ENCODE results near the gene METTL1.

The METTL1 gene

GRCh38 chr12:57770734-57771133 lies 1.2 kb downstream of the METTL1 start:
- H3K4me3 ChIP-seq (ENCODE audit: low read depth, low read length): peak overlapping the region; percentile 87
- DNase-seq (ENCODE audit: low read depth): no peak
- no peak for TF ChIP-seq POLR2A (IDR thresholded peaks at IDR 0.05; ENCODE audit: extremely low read depth, insufficient read length)
- no peak for TF ChIP-seq MYC (IDR thresholded peaks at IDR 0.05; ENCODE audit: low read depth, low read length)
- no peak for TF ChIP-seq MAX (IDR thresholded peaks at IDR 0.05; ENCODE audit: low read depth, low read length)
- TF ChIP-seq, protein P1, sequence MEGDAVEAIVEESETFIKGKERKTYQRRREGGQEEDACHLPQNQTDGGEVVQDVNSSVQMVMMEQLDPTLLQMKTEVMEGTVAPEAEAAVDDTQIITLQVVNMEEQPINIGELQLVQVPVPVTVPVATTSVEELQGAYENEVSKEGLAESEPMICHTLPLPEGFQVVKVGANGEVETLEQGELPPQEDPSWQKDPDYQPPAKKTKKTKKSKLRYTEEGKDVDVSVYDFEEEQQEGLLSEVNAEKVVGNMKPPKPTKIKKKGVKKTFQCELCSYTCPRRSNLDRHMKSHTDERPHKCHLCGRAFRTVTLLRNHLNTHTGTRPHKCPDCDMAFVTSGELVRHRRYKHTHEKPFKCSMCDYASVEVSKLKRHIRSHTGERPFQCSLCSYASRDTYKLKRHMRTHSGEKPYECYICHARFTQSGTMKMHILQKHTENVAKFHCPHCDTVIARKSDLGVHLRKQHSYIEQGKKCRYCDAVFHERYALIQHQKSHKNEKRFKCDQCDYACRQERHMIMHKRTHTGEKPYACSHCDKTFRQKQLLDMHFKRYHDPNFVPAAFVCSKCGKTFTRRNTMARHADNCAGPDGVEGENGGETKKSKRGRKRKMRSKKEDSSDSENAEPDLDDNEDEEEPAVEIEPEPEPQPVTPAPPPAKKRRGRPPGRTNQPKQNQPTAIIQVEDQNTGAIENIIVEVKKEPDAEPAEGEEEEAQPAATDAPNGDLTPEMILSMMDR (IDR thresholded peaks at IDR 0.05; ENCODE audit: low read depth, low read length): no peak

GRCh38 chr12:57769594-57769993 lies 2.3 kb downstream of the METTL1 start:
- TF ChIP-seq, protein P1 (IDR thresholded peaks at IDR 0.05; ENCODE audit: low read depth, low read length): no peak
- TF ChIP-seq MAX (IDR thresholded peaks at IDR 0.05; ENCODE audit: low read depth, low read length) (no peak), MYC (IDR thresholded peaks at IDR 0.05; ENCODE audit: low read depth, low read length) (no peak)
- DNase-seq (ENCODE audit: low read depth): no peak
- no peak overlapping the region for H3K4me3 ChIP-seq (ENCODE audit: low read depth, low read length)

DNA sequence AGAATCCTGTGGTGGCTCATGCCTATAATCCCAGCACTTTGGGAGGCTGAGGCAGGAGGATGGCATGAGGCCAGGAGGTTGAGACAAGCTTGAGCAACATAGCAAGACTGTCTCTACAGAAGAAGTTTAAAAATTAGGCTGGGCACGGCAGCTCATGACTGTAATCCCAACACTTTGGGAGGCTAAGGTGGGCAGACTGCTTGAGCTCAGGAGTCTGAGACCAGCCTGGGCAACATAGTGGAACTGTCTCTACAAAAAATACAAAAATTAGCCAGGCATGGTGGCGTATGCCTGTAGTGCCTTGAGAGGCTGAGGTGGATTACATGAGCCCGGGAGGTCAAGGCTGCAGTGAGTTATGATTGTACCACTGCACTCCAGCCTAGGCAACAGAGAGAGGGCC lies 4.0 kb downstream of the METTL1 start:
- no peak for DNase-seq (ENCODE audit: low read depth)
- TF ChIP-seq, protein P1 (IDR thresholded peaks at IDR 0.05; ENCODE audit: low read depth, low read length): no peak
- TF ChIP-seq MYC (IDR thresholded peaks at IDR 0.05; ENCODE audit: low read depth, low read length) (no peak), POLR2A (IDR thresholded peaks at IDR 0.05; ENCODE audit: extremely low read depth, insufficient read length) (no peak)
- no peak overlapping the region for H3K4me3 ChIP-seq (ENCODE audit: low read depth, low read length)

GRCh38 chr12:57767305-57767698 lies 4.6 kb downstream of the METTL1 start:
- TF ChIP-seq, protein P1 (IDR thresholded peaks at IDR 0.05; ENCODE audit: low read depth, low read length): no peak
- TF ChIP-seq MAX (IDR thresholded peaks at IDR 0.05; ENCODE audit: low read depth, low read length): no peak
- H3K4me3 ChIP-seq (ENCODE audit: low read depth, low read length): no peak overlapping the region
- DNase-seq (ENCODE audit: low read depth): no peak

- peak; percentile 88 for DNase-seq (ENCODE audit: low read depth)
- TF ChIP-seq, protein P1 (IDR thresholded peaks at IDR 0.05; ENCODE audit: low read depth, low read length): no peak
- no peak for TF ChIP-seq POLR2A (IDR thresholded peaks at IDR 0.05; ENCODE audit: extremely low read depth, insufficient read length)
- TF ChIP-seq MYC (IDR thresholded peaks at IDR 0.05; ENCODE audit: low read depth, low read length): no peak
- TF ChIP-seq MAX (IDR thresholded peaks at IDR 0.05; ENCODE audit: low read depth, low read length): no peak
- H3K4me3 ChIP-seq (ENCODE audit: low read depth, low read length): peak within 1 kb of the TSS; percentile 1
Observed at GRCh38 chr12:57766464-57767304, 5.2 kb downstream of the METTL1 start, which contains the start of gene CYP27B1. CYP27B1 (minus strand) TSS chr12:57767078; CDS start chr12:57767041, 37 bp downstream.
